Neural cell (in vitro differentiated cells): ENCODE measurements around the gene ZNF385D.
"Not testable (repeated sequence)": the region's sequence is repeated elsewhere in the genome, so short reads cannot be mapped to it uniquely, and the experiment has no call there.

Experiments
- CTCF ChIP-seq: fragments of 450-650 bp; IDR thresholded peaks from 2 replicates; pipeline ENCODE4 v1.5.1; 2014; ENCODE audit warnings: antibody characterized with exemption, mild to moderate bottlenecking, moderate library complexity; ENCODE audit not compliant: poor library complexity, severe bottlenecking
- EP300 ChIP-seq: fragments of 450-650 bp; conservative IDR thresholded peaks from 2 replicates; pipeline ENCODE4 v1.6.1; 2014; ENCODE audit warnings: antibody characterized with exemption, mild to moderate bottlenecking, moderate library complexity; ENCODE audit not compliant: poor library complexity, severe bottlenecking
- EZH2 ChIP-seq: fragments of 200-600, 300-800 bp; shearing (Covaris generic), sonication (generic); IDR thresholded peaks from 2 replicates; pipeline ENCODE4 v1.6.1; 2014; ENCODE audit warnings: antibody characterized with exemption, low read length, borderline replicate concordance, mild to moderate bottlenecking; ENCODE audit not compliant: insufficient read depth, poor library complexity, severe bottlenecking
- POLR2AphosphoS5 ChIP-seq: IDR thresholded peaks from 2 replicates; pipeline ENCODE4 v1.6.1; 2012
- RAD21 ChIP-seq: fragments of 450-650 bp; conservative IDR thresholded peaks from 2 replicates; pipeline ENCODE4 v1.6.1; 2014; ENCODE audit warnings: antibody characterized with exemption, mild to moderate bottlenecking, moderate library complexity
- REST ChIP-seq: IDR thresholded peaks from 2 replicates; pipeline ENCODE4 v1.6.1; 2012; ENCODE audit warnings: borderline replicate concordance
- TAF1 ChIP-seq: IDR thresholded peaks from 2 replicates; pipeline ENCODE4 v1.6.1; 2012; ENCODE audit warnings: low read depth

- TF ChIP-seq REST, CTCF, EP300, RAD21, POLR2AphosphoS5, TAF1, EZH2: not testable (repeated sequence)
Observed at GRCh38 chr3:21486024-21486935, 264.7 kb downstream of the ZNF385D start.
